Fibroblast of skin of right biceps (primary cell): ENCODE results near the gene DIS3L2.
"Not testable (repeated sequence)": the region's sequence is repeated elsewhere in the genome, so short reads cannot be mapped to it uniquely, and the experiment has no call there.

Experiments
- DNase-seq: peaks from one replicate; pipeline ENCODE4 v3.0.0-alpha.2; 2013

Gene DIS3L2

DNA sequence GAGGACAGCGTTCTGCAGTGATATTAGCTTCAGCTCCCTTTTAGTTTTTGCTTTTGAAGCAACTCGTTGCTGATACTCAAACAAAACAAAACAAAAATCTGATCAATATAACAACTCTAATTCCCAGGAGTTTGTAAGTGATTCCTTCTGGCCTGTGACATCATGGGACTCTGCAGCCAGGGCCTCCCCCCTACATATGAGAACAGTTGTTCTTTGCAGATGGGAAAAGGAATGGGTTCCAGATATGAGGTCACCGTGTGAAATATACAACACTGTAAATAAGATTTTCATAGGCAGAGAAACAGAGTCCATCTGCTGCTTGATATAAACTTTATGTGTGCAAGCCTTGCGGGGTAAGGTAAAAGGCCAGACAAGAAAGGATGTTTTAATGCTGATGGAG is 56.7 kb downstream of the DIS3L2 start:
- no peak for DNase-seq

GRCh38 chr2:232022718-232023117 is 61.2 kb downstream of the DIS3L2 start:
- DNase-seq = peak; percentile 22

DNA sequence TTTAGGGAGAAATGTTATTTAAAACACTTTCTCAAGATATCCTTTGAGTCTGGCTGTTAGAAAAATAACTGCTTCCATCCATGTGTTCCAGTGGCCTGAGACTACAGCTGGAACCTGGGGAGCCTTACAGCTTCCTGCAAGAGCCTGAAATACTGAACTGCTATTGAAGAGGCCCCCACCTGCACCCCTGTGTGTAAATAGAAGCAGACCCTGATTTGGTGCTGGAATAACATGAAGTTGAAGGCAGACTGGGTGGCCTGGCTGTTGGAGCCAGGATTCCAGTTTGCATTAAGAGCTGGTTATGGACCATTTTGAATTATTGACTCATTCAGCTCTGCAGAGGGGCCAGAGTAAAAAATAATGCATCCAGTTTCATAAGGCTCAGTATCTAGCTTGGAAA is 61.9 kb downstream of the DIS3L2 start:
- DNase-seq = no peak

GRCh38 chr2:232024457-232024856 is 62.9 kb downstream of the DIS3L2 start:
- no peak for DNase-seq

DNA sequence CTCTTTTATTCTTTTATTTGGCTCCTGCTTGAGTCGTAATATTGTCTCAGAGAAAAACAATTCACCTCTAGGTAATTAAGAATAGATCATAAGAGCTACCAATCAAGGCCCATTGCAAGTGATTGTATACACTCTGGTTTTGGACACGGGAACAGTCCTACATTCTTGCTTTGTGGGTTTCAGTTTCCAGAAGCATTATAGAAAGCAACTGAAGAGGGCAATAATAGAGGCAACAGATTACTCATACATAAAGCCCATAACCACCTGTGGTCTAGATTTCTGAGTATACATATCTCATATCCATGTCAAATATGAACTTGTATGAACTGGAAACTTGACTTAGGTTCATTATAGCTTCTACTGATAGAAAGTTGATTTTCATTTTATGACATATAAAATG is 65.4 kb downstream of the DIS3L2 start:
- DNase-seq = no peak

DNA sequence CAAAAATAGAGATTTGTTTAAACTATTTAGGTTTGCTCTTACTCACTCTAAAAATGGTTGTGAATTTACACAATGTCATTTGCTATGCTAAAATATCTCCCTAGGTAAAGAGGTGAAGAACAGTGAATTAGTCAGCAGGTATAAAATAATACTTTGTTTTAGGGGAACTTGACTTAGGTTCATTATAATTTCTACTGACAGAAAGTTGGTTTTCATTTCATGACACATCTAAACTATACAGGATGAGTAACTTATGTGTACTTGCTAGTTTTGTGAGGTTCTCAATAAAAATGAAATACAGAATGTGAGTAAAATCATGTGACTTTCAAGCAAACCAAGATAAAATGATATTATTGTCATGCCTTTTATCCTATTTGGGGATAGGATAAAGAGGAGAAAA is 66.0 kb downstream of the DIS3L2 start:
- DNase-seq = no peak

GRCh38 chr2:232028071-232028470 is 66.6 kb downstream of the DIS3L2 start:
- DNase-seq = no peak

GRCh38 chr2:232028631-232029030 is 67.1 kb downstream of the DIS3L2 start:
- peak; percentile 20 for DNase-seq

DNA sequence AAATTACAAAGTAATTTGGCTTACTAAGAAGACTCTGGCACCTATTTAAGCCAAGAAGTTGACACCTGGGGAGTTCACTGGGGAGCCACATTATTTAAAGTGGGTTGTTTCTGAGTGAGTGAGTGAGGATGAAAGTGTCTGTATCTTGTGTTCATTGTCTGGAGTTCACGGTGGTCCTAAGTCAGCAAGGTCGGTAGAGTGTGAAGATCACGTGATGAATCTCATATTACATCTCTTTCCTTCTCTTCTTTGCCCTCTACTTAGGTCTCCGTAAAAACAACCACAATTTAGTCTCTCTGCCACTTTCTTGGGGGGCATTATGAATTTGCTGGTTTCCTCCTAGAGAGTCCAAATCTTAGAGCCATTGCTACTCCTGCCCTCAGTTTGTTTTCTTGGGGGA is 67.8 kb downstream of the DIS3L2 start:
- no peak for DNase-seq

GRCh38 chr2:232030229-232030628 is 68.7 kb downstream of the DIS3L2 start:
- DNase-seq = no peak

GRCh38 chr2:232035292-232035691 is 73.8 kb downstream of the DIS3L2 start:
- DNase-seq = not testable (repeated sequence)

DNA sequence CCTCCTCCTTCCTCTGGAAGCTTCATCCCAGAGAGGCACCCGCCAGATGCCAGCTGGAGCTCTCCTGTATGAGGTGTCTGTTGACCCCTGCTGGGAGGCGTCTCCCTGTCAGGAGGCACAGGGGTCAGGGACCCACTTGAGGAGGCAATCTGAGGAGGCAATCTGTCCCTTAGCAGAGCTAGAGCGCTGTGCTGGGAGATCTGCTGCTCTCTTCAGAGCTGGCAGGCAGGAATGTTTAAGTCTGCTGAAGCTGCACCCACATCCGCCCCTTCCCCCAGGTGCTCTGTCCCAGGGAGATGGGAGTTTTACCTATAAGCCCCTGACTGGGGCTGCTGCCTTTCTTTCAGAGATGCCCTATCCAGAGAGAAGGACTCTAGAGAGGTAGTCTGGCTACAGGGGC is 75.4 kb downstream of the DIS3L2 start:
- not testable (repeated sequence) for DNase-seq

- DNase-seq = no peak
These were observed 76.9 kb downstream of the DIS3L2 start for GRCh38 chr2:232038251-232038880.

DNA sequence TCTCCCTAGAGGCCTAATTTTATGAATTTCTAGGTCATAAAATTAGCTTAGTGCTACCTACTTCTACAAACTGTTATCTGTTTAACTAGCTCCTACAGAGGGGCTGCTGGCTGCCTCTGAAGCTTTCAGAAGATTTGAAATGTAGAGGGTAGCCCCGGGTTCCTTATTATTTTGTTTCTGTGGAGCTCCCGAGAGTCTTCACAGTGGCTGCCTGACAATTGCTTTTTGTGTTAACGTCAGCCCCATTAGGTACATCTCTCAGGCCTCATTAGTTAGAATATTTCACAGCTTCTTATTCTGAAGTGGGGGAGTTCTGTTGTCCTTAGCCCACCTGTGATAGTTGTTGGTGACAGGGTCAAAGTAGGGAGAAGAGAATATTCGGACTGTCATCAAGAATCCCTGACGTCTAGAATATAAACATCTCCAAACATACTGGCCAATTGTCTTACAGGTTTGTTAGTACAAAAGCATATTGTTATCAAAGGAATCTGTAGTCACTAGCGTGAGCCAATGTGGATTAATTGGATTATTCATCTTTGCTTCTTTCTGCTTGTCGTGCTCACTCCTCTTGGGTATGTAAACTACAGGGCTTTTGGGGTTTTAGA is 77.5 kb downstream of the DIS3L2 start:
- no peak for DNase-seq

- peak; percentile 35 for DNase-seq
These were observed 81.5 kb downstream of the DIS3L2 start for GRCh38 chr2:232042911-232043574.

GRCh38 chr2:232043966-232044365 is 82.5 kb downstream of the DIS3L2 start:
- no peak for DNase-seq

DNA sequence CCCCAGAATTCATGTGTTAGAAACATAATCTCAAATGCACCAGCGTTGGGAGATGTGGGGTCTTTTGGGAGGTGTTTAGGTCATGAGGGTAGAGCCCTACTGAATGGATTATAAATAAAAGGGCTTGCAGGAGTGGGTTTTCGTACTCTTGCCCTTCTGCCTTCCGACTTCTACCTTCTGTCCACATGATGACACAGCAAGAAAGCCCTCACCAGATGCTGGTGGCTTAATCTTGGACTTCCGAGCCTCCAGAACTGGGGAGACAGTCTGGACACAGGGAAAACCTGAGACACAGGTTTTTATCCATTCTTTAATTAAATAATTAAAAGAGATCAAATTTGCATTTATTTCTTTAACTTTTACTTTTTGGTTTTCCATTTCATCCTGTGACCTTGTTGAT is 87.8 kb downstream of the DIS3L2 start:
- DNase-seq = no peak

- no peak for DNase-seq
These were observed 91.1 kb downstream of the DIS3L2 start for GRCh38 chr2:232052591-232052990.

DNA sequence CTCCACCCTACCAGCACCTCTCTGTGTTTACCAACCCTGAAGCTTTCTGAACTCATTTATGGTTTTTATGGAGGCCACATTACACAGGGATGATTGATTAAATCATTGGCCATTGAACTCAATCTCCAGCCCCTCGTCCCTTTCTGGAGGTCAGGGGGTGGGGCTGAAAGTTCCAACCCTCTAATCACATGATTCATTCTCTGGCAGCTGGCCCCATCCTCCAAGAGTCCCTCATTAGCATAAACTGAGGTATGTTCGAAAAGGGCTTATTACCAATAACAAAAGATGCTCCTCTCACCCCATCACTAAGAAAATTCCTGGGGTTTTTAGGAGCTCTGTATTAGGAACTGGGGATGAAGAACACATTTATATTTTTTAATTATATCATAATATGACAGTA is 92.3 kb downstream of the DIS3L2 start:
- DNase-seq = no peak

DNA sequence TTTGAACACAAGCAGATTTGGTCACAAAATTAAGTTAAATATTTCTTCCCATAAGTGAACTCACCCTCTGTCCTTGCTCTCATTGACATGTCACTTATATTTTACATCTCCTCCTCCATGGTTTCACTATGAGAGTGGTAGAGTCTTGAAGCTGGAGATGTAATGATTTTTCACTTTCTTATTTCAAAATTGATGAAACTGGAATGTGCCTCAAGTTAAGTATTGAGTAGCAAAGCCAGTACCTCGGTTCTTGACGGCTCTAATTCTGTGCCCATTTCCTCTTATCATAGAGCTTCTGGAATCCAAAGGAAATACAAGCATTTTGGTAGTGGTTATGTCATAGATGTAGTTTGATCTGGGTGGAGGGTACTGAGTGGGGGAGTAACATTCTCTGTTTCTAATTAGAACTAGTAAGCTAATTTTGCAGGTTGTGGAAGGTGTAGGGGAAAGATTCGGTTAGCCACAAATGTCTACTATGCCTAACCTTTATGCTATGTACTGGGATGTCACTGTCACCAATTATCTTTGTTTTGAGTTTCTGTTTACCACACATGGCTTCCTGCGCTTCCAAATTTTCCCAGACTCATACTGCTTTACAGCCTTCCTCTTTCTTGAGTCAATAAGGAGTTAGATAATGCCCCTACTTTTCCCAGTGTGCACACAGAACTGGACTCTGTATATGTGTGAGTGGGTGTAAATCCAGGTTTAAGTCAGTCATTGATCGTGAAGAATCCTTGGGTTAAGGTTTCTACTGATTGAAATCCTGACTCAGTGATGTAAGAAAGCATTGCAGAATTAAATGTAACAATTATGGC is 96.8 kb downstream of the DIS3L2 start:
- no peak for DNase-seq

- DNase-seq = no peak
These were observed 97.4 kb downstream of the DIS3L2 start for GRCh38 chr2:232058931-232059330.

DNA sequence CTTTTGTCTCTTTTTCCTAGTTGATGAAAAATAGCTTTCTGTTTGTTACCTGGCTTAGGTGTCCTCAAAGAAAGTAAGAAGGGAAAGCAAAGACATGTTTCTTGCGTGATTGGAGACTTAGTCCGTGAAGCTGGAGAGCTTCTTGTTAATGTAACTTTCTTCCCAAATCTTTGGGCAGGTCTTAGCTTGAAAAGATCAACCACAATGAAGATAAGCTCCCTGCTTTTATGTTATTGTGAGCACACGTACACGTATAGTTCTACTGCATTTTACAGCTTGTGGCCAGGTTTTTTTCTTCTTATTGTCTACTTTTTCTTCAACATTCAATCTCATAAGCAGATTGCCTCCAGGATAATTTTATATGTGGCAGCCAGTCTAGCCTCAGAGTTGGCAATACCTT is 99.8 kb downstream of the DIS3L2 start:
- no peak for DNase-seq

- DNase-seq = no peak
These were observed 111.5 kb downstream of the DIS3L2 start for GRCh38 chr2:232073026-232073425.

GRCh38 chr2:232073699-232074098 is 112.2 kb downstream of the DIS3L2 start:
- no peak for DNase-seq
